ENCODE measurements around the gene IL36B.
"Not testable (repeated sequence)": the region's sequence is repeated elsewhere in the genome, so short reads cannot be mapped to it uniquely, and the experiment has no call there.

Gene IL36B

GRCh38 chr2:113052396-113052917, at the start of gene IL36B:
TSS of gene IL36B (minus strand) at chr2:113052867.
- no peak for DNase-seq (ENCODE audit: low read depth, low spot score)

- no peak for DNase-seq (ENCODE audit: low read depth, low spot score)
Observed at GRCh38 chr2:113102133-113102532, 49.5 kb upstream of the IL36B start.

- no peak for DNase-seq (ENCODE audit: low read depth, low spot score)
Observed at GRCh38 chr2:113098532-113098931, 45.9 kb upstream of the IL36B start.

GRCh38 chr2:113098041-113098440, 45.4 kb upstream of the IL36B start:
- DNase-seq (ENCODE audit: low read depth, low spot score), result no peak

DNA sequence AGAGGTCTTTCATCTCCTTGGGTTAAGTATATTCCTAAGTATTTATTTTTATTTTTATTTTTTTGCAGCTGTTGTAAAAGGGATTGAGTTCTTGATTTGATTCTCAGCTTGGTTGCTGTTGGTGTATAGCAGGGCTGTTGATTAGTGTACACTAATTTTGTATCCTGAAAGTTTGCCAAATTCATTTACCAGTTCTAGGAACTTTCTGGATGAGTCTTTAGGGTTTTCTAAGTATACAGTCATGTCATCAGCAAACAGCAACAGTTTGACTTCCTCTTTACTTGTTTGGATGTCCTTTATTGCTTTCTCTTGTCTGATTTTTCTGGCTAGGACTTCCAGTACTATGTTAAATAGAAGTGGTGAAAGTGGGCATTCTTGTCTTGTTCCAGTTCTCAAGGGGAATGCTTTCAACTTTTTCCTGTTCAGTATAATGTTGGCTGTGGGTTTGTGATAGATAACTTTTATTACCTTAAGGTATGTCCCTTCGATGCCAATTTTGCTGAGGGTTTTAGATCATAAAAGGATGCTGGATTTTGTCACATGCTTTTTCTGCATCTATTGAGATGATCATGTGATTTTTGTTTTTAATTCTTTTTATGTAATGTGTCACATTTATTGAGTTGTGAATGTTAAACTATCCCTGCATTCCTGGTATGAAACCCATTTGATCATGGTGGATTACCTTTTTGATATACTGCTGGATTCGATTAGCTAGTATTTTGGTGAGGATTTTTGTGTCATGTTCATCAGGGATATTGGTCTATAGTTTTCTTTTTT, 44.4 kb upstream of the IL36B start:
- DNase-seq (ENCODE audit: low read depth, low spot score), result not testable (repeated sequence)

- DNase-seq (ENCODE audit: low read depth, low spot score), result not testable (repeated sequence)
Observed at GRCh38 chr2:113096306-113096705, 43.6 kb upstream of the IL36B start.

DNA sequence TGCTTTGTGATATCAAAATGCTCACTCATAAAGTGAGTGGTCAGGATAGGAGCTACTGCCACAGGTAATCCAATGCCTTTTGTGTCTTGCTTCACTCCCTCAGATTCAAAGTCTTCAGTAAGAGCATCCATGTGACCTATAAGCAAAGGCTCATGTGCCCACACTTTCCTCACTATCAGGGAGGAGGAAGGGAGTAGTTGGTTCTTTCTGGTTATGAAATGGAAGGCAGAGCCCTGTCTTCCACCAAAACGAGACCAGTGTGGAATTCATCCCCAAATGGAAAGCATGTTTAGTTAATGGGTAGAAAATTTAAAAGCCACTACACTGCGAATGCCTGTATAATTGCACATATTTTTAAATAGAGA, 40.9 kb upstream of the IL36B start:
- DNase-seq (ENCODE audit: low read depth, low spot score), result no peak

DNA sequence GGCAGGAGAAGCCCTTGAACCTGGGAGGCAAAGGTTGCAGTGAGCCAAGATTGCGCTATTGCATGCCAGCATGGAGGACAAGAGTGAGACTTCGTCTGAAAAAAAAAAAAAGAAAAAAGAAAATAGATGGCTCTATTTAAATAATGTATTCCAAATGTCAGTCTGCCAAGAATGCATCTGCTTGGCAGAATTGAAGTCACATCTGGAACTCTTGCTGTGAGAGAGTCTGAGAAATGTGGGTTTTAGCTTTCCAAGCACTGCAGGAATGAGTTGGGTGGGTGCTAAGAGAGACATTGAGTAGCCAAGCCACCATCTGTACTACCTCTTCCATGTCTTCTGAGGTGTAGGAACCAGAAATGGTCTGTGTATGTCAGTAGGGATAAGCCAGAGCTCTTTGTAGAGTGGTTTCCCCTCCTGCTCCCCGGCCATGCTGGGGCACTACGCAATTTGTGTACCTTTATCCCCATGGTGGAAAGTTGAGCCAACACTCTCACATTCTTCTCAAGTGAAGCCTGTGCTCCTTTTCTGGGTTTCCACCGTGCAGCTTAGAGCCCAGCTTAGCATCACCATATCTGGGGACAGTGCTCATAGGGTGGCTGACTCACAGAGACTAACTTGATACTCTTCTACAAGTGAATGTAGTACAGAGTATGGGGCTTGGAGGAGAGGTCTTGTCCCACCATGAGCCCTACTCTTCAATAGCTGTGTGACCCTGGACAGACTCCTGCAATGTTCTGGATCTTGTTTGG, 40.4 kb upstream of the IL36B start:
- DNase-seq (ENCODE audit: low read depth, low spot score), result no peak

- no peak for DNase-seq (ENCODE audit: low read depth, low spot score)
Observed at GRCh38 chr2:113091231-113091896, 38.7 kb upstream of the IL36B start.

DNA sequence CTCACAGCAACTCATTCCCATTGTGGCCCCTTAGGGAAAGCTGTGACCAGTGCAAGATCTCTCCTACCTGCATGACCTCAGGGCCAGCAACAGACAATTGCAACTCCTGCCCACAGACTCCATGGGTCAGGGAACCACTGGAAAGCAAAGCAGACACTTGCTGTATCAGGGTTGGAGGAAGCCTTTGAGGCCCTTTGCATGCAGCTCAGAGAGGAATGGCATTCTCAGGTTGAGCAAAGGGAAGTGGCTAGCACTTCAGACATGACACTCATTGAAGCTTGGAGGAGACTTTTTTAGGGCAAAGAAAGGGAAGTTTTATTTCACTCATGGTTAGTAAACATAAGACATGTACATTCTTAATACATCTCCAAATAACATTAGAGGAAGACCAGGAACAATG, 37.2 kb upstream of the IL36B start:
- no peak for DNase-seq (ENCODE audit: low read depth, low spot score)

- DNase-seq (ENCODE audit: low read depth, low spot score), result no peak
Observed at GRCh38 chr2:113088213-113088992, 35.7 kb upstream of the IL36B start.

DNA sequence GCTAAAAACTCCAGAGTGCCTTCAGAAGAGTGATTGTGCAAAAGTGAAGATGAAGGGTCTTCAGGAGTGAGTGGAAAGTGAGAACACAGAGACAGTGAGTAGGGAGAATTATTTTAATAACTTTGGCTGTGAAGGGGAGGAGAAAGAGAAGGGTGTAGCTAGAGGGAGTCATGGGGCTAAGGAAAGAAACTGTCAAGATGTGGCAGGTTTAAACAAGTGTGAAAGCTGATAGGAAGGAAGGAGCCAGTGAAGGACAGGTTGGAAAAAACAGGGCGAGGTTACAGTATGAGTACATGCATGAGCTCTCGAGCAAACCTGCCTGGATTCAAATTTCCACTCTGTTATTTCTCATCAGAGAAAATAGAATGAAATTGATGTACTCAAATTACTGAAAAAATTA, 32.9 kb upstream of the IL36B start:
- no peak for DNase-seq (ENCODE audit: low read depth, low spot score)

DNA sequence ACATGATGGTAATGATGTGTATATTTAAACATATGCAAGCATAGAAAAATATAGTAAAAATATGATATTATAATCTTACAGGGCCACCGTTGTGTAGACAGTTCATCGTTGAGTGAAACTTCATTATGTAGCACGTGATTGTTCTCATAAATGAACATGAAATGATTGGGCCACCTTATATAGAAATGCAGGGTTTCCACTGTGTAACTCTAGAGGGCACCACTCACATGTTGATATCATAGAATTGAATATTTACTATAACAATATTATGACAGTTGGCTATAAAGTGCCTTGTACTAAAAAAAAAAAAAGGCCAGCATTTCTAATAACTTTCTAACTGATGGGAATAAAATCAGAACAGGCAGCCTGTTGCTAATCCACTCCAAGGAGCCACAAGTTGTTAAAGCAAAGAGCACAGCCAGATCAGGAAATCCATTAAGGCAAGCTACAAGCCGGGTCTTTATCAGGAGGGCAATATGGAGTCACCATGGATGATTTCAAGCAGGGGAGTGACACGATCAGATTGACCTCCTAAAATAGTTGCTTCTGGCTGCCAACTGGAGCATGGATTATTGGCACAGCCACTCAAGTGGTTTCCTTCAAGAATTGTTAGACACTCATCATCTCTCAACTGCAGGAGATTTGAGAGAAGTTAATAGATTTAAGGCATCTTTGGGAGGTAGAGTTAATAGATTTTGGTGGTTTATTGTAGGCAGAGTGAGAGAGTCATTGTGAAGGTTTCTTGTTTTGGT, 31.8 kb upstream of the IL36B start:
- DNase-seq (ENCODE audit: low read depth, low spot score), result no peak

DNA sequence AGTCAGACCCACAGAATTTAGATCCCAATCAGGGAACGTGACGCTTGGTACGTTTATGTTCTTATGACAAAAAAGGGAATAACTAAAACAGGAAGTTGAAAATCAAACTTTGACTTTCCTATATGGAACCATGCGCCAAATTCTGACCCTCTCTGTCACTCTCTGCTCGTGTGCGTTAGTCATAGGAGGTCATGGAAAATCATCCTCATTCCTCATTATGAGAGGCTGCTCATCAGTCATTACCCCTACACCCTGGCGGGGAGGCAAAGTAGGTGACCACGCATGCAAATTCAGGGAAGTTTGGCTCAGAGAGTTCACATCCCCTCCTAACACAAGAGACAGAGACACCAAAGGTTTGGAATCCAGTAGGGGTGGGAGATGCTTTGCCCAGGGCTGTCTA, 30.6 kb upstream of the IL36B start:
- DNase-seq (ENCODE audit: low read depth, low spot score), result no peak

DNA sequence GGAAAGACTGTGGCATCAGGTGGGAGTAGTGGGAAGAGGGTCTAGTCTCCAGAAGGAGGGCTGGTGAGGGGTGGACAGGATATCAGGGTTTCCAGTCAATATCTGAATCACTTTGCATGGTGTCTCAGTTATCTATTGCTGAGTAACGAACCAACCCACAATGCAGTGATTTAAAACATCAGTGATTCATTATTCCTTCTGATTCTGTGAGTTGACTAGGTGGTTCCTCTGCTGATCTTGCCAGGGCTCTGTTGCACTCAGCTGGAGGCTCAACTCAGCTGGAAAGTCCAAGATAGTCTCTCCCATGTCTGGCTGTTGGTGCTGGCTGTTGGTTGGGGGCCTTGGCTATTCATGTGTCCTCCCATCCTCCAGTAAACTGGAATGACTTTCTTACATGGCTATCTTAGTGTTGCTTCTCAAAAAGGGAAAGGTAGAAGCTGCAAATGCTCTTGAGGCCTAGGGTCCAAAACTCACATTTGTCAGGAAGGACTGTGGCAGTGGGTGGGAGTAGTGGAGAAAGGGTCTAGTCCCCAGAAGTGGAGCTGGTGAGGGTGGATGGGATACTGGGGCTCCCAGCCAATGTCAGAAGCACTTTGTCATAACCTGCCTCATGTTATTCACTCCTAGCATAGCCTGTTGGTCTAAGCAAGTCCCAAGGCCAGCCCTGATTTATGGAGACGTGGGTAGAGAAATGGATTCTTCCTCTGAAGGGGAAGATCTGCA, 29.0 kb upstream of the IL36B start:
- no peak for DNase-seq (ENCODE audit: low read depth, low spot score)

DNA sequence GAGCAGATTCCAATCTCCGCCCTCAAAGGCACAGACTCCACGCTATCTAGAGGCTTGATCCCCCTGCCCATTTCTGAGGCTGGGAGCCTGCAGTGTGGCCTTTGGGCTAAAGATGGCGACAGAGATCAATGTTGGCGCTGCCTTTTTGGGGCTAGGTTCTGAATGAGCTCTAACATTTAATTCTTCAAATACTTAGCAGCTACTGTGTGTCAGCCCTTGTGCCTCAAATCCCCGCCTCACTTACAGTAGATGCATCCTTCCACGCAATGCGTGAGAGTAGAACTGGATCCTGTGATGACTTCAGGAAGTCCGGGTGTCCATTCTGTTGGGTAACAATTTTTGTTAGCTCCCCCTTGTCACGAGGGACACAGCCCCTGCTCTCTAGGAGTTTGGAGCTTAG, 27.5 kb upstream of the IL36B start:
- no peak for DNase-seq (ENCODE audit: low read depth, low spot score)

DNA sequence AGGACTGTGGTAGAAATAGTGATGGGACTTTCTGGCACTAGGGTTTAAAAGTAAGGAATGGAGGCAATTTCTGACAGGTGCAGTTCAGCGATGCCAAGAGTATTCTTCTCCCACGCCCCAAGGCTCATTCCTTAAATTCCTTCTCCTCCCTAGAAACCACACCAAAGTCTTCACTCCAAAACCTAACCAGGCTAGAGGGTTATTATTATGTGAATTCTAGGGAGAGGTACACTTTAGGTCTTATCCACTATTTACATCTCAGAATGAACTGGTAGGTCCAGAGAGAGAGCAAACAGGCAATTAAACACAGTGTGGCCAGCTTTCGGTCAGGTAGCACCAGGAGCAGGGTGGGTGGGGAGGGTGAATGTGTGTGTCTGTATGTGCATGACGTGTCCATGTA, 26.5 kb upstream of the IL36B start:
- no peak for DNase-seq (ENCODE audit: low read depth, low spot score)

DNA sequence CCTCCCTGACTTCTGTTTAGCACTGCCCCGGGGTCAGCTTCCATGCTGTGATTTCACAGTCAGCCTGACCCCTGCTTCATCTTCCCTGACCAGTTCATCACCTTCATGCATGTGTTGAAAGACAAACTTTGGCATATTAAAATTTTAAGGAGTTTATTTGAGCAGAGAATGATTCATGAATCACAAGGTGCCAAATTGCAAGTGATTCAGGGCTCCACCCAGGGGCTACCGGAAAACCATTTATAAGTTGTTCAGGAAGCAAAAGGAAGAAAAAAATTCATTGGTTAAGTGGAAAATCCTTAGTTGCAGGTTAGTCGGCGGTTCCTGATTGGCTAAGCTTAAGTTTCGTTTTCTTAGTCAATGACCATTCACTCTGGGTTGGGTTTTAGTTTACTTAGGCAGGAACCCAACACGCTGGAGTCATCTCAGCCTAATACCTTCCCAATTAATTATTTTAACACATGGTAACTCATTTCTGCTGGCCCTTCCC, 25.7 kb upstream of the IL36B start:
- DNase-seq (ENCODE audit: low read depth, low spot score), result no peak

- DNase-seq (ENCODE audit: low read depth, low spot score), result no peak
Observed at GRCh38 chr2:113077921-113078320, 25.3 kb upstream of the IL36B start.

All from smooth muscle cell of the brain vasculature (primary cell).